ENCODE measurements around the gene SGMS1.

Gene SGMS1

DNA sequence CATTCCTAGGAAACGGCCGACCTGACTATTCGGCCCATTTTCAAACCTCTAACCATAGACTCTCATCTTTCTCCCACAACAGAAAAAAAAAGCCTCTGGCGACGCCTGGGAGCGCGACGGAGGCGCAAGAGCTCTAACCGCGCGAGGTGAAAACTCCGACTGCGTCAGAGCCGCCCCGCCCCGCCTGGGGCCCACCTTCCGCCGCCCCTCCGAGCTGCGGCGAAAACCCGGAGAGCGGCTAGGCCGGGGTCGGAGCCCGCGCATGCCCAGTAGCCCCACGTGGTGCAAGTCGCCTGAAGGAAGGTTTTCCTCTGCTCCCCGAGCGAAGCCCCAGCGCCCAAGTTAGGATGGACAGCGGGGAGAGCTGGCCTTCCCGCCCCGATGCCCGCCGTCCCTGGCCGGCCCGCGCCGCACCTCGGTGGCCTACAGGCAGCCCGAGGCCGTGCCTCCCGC lies 683 bp upstream of the SGMS1 start:
- no peak for TF ChIP-seq ZNF274 (IDR thresholded peaks at IDR 0.05; ENCODE audit: low read depth, low read length)
- peak overlapping the region; percentile 78 for H3K4me3 ChIP-seq (ENCODE audit: low read length)

DNA sequence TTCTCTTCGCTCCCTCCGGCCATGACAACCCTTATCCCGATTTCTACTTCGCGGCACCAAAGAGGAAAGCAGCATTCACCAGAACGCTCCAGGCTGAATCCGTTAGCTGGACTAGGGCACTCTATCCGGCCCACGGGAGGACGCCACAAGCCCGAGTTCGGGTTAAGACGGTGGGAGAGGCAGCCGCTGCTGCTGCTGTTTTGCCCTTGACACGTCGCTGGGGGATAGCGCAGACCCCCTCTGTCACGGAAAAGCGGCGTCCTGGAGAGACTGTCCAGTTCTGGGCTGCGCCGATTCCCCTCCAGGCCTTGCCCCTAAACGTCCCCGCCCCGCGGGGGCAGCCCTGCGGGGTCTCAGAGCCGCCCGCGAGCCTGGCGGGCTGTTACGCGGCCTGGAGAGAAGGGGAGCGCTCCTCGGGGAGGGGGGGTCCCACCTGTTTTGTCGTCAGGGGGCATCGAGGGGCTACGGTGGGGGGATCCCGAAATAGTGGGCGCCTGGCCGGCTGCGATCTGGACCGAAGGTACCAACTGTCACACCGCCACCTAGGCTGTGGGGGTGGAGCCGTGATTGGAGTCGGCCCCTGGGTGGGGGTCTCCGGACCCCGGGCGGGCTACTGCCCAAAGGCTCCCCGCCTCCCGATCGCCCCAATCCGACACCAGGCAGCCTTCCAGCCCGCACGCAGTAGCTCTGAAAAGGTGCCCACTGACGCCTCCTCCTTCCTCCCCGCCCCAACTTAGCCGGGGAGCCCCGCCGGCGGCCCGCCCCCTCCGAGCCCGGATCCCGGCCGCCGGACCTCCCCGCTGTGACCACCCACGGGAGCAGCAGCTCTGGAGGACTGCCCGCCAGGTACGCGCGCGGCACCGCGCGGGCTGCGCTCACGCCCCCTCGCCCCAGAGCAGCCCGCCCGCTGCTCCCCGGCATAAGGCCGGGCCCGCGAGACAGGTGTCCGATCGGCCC lies 772 bp downstream of the SGMS1 start:
- TF ChIP-seq ZNF274 (IDR thresholded peaks at IDR 0.05; ENCODE audit: low read depth, low read length), result no peak
- peak overlapping the region; percentile 78 for H3K4me3 ChIP-seq (ENCODE audit: low read length)

DNA sequence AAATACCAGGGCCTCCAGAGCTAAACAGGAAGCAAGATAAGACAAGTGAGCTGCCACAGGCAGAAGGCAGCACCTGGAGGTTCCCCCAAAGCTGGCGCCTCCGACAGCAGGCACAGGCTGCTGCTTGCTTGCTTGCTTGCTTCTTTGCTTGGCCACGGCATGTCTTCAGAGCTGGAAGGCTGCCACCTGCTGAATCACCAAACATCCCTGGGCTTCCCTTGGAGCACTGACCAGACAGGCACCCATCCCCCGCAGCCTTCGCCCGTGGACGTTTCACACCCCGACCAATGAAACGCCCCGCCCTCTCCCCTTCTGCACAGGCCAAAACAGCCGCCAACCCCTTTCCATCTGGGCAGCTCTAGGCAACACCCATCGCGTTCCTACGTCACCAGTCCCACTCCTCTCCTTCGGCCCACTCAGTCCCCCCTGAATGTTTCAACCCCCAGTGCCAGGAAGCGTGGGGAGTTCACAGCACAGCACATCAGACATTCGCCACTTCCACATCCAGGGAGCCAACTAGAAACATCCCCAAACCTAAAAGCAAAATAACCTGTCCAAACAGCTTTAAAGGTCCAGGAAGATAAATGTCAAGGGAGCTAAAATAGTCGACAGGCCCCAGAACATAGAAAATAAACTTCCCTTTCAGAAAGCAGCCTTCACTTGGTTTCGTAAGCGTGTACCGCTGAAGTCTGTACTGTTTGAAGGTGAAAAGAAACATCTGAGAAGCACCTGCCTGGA lies 1.6 kb downstream of the SGMS1 start:
- no peak for TF ChIP-seq ZNF274 (IDR thresholded peaks at IDR 0.05; ENCODE audit: low read depth, low read length)
- peak overlapping the region; percentile 78 for H3K4me3 ChIP-seq (ENCODE audit: low read length)

DNA sequence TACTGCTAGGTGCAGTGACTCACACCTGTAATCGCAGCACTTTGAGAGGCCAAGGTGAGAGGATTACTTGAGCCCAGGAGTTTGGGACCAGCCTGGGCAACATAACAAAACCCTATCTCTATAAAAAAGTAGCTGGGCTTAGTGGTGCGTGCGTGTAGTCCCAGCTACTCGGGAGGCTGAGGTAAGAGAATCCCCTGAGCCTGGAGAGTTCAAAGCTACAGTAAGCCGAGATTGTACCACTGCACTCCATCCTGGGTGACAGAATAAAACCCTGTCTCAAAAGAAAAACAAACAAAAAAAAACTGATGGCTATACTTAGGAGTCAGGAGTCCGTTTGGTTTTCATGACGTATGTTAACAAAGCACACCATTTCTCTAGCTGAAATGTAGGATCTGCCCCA lies 2.9 kb downstream of the SGMS1 start:
- TF ChIP-seq ZNF274 (IDR thresholded peaks at IDR 0.05; ENCODE audit: low read depth, low read length), result no peak

DNA sequence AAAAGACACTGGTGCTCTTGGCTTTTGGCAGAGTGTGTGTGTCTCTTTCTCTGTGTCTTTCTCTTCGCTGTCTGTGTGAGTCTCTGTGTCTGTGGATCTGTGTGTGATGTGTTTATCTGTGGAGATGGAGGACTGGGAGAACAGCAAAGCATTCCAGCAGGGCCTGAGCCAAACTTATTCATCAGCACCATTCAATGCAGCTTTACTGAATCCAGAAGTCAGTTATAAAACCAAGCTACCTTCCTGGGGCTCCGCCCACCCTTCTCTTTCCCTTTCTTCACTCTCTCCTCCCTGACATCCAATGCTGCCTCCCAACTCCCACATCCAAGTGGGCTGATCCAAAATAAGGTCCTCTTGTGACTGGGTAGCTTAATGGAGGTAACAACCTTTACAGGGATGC lies 3.9 kb downstream of the SGMS1 start:
- no peak for TF ChIP-seq ZNF274 (IDR thresholded peaks at IDR 0.05; ENCODE audit: low read depth, low read length)
- no peak overlapping the region for H3K4me3 ChIP-seq (ENCODE audit: low read length)

More for the DNA sequence above, 2.9 kb downstream of the SGMS1 start:
- peak overlapping the region; percentile 12; the same call in 1 of the 2 replicates for H3K4me3 ChIP-seq (ENCODE audit: low read length)

DNA sequence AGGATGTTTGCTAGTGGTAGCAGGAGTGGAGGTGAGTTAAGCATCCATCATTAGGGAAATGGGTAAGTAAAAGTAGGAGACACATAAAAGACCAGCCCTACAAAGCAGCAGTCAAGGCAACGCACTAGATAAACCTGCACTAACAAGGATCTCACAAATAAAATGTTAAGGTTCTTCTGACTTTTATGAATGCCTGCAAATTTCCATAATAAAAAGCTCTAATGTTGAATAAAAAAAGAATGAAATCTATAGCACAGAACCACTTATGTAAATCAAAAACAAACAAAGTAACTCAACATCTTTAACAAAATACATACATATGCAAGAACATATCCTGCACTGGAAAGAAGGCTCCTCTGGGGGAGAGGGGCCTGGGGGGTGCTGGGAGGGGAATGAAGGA lies 4.6 kb downstream of the SGMS1 start:
- no peak for TF ChIP-seq ZNF274 (IDR thresholded peaks at IDR 0.05; ENCODE audit: low read depth, low read length)
- H3K4me3 ChIP-seq (ENCODE audit: low read length), result no peak overlapping the region

DNA sequence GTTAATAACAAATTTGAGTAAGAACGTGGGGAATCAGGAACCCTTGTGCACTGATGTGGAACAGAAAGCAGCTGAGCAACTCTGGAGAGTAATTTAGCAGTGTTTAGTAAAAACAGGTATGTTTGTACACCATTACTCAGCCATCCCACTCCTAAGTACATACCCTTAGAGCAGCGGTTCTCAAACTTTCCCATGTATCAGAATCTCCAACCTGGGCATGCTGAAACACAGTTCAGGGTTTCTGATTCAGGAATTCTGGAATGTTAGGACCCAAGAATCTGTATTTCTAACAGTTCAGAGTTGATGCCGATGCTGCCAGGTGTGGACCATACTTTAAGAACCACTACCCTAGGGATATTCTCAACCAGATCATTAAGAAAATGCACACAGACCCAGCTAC lies 5.1 kb downstream of the SGMS1 start:
- peak overlapping the region; percentile 17; the same call in 1 of the 2 replicates for H3K4me3 ChIP-seq (ENCODE audit: low read length)
- no peak for TF ChIP-seq ZNF274 (IDR thresholded peaks at IDR 0.05; ENCODE audit: low read depth, low read length)

DNA sequence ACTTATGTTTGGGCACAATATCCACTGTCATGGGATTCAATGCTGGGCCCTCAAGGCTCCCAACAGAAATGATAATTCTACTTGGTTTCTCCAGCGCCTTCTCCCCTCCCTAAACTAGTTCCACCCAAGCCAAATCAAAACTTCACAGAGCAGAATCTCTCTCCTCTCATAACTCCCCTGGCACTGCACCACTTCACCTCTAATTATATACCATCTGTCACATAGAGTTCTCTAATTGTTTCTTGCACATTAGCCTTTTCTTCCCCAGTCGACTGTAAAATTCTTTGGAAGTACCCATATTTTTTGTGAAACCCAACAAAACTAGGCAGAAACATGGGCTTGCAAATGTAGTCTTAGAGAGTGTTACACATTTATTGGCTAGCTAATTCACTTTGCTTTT lies 8.1 kb downstream of the SGMS1 start:
- no peak overlapping the region for H3K4me3 ChIP-seq (ENCODE audit: low read length)
- TF ChIP-seq ZNF274 (IDR thresholded peaks at IDR 0.05; ENCODE audit: low read depth, low read length), result no peak

DNA sequence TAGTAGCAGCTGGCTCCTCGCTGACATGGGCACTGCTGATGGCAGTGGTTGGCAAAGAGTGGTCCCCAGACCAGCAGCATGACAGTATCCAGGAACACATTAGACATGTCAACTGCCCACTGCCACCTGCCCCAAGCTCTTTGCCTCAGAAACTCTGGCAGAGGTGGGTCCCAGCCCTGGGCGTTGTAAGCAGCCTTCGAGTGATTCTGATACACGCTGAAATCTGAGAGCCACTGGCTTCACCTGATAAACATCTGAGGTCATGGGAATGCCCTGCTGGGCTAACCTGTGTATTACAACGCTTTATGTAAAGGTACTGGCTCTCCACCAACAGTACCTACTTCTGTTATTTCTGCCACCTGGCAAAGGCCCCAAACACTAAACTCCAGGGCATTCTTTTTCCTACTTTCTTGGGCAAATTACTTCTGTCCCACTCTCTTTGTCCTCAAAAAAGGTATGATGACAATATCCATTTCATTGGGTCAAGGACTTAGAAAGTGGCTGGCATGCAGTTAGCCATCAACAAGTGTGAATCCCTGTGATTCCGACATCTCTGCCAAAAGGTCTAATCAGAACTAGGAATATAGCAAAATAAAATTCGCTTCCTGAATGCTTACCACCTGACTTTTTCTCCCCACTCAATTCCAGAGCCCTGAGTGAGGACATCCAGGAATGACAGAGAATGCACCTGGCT lies 9.2 kb downstream of the SGMS1 start:
- no peak for TF ChIP-seq ZNF274 (IDR thresholded peaks at IDR 0.05; ENCODE audit: low read depth, low read length)
- H3K4me3 ChIP-seq (ENCODE audit: low read length), result no peak overlapping the region

DNA sequence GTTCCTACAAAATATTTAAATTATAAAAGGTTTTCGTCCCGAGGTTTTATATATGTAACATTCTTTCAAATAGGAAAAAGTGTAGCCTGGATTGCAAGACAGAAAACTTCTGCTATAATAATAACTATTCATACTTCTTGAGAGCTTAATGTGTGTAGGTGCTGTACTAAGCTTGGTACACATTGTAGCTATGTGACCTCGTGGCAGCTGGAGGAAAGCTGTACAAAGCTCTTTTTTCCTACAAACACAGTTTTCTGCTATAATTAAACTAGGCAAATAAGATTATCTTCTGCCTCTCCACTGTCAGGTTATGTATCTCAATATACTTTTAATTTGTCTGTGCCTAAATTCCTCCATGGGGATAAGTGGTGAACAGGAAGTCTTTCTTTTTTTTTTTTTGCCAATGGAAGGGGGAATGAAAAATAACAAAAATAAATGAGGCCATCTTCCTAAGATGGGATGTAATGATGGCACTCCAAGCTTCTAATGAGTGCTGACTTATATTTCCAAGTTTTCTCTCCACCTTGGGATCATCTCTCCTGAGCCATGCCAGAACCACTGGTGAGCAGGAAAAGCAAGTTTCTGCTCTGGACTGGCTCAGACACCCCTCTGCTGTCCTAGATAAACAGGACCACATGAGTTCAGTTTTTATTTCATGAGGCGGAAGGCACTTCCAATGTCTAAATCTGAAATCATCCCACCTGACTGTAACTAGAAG lies 9.9 kb downstream of the SGMS1 start:
- no peak overlapping the region for H3K4me3 ChIP-seq (ENCODE audit: low read length)
- no peak for TF ChIP-seq ZNF274 (IDR thresholded peaks at IDR 0.05; ENCODE audit: low read depth, low read length)

DNA sequence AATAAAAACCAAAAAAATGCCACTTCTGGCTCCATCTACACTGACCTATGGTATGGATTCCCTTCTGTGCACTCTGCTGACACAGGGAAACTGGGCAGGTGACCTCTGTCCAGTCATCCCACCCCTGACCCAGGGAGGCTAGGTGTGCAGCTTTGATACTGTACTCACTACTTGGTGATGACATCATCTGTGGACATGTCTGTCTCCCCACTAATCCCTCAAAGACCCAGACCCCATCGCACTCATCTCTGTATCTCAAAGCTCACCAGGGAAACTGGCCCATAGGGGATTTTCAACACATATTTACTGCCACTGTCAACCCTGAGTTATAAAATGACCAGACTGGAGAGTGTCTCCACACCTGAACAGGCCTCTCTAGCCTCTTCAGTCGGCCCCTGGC lies 10.6 kb downstream of the SGMS1 start:
- TF ChIP-seq ZNF274 (IDR thresholded peaks at IDR 0.05; ENCODE audit: low read depth, low read length), result no peak
- no peak overlapping the region for H3K4me3 ChIP-seq (ENCODE audit: low read length)

DNA sequence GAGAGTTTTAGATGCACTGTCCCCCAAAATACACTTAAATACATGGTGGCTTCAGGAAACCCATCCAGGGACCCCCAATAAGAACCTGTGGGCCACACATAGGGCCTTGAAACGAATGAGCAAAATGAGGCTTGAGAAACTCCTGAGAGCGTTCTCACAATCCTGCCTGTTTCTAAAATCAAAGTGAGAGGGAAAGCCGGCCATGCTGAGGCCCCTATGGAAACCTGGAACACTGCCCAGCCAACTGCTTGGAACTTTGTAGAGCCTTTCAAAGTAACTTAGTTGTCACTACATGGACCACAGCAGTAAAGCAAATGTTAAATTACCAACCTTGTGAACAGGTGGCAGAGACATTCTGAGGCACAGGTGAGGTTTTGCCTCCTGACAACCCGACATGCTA lies 13.4 kb downstream of the SGMS1 start:
- TF ChIP-seq ZNF274 (IDR thresholded peaks at IDR 0.05; ENCODE audit: low read depth, low read length), result no peak
- H3K4me3 ChIP-seq (ENCODE audit: low read length), result no peak overlapping the region

DNA sequence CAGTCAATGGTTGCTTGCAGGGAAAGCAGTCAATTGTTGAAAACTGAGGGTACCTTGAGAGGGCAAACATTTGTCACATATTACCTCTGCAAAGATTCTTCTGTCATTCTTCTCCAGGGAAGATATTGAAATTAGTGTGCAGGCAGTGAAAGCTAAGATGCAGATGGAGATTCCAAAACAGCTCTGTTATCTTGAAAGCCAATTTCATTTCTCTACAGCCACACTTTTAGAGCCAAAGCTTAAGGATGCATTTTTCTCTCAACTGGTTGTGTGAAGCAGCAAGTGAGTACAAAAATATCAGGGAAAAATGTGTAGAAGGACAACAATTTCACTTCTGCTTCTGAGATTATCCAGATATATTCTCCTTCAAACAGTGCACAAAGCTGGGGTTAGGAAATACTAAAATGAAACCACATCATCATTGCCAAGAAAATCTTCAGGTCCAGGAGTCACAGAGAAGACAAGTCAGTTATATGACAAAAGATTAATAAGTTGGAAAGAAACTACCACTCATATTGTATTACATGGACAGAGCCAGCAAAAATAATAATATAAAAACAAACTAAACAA lies 16.3 kb downstream of the SGMS1 start:
- TF ChIP-seq ZNF274 (IDR thresholded peaks at IDR 0.05; ENCODE audit: low read depth, low read length), result no peak
- no peak overlapping the region for H3K4me3 ChIP-seq (ENCODE audit: low read length)
